HepG2 (cell line): ENCODE data around the gene KIF9. TPM values are rescaled to one million over a fixed set of nuclear protein-coding genes. Genes with fewer than 3 reads are reported as not detected.

ENCODE experiments used
- ATAC-seq: fragments of 200-7000 bp; cut with Tn5 transposase; 3 replicates; pipeline ENCODE4 v1.9.1; 2020; ENCODE audit warnings: mild to moderate bottlenecking, moderate library complexity
- BruUV-seq: library from RNA; stranded (reverse); fragments of 400-500 nt; replicated peaks from 2 replicates; lab custom pipeline; 2021; lab: Mats Ljungman, UMichigan
- CTCF ChIA-PET: fragments of 300-600 bp; formaldehyde crosslinking; extraction: SDS; loops from one replicate; lab custom pipeline; 2021; ENCODE audit warnings: low total read pairs, inconsistent platforms, low intra/inter-chr PET ratio; lab: Yijun Ruan, JAX
- POLR2A ChIA-PET: fragments of 350-600 bp; sonication (Branson Sonifier 250); formaldehyde crosslinking; loops from one replicate; lab custom pipeline; 2020; ENCODE audit warnings: antibody characterized with exemption, inconsistent platforms; lab: Yijun Ruan, JAX
- DNase-seq: peaks from one replicate; pipeline ENCODE4 v3.0.0-alpha.2; 2015; ENCODE audit warnings: low spot score
- FAIRE-seq: peaks from 3 replicates; lab custom pipeline; 2011; peaks lifted over from hg19 to GRCh38; lab: Jason Lieb, UNC
- H2AFZ ChIP-seq: one replicate; pipeline ENCODE4 v1.6.1; 2011; ENCODE audit warnings: low read length, inconsistent platforms
- H3K27ac ChIP-seq: fragments of 300-600 bp; 3 replicates; pipeline ENCODE4 v1.8.0; 2011; ENCODE audit warnings: mixed run types, mild to moderate bottlenecking, mixed read lengths, low read length, inconsistent platforms; ENCODE audit not compliant: insufficient read depth; ENCODE audit errors: extremely low read length
- H3K27me3 ChIP-seq, 2 experiments: fragments of 200-600 bp in 1 of 2; 2 replicates in 1 of 2; 3 replicates in 1 of 2; pipeline versions ENCODE4 v1.6.0 to v1.8.0; 2011; ENCODE audit warnings: low read length in 2 of 2, mild to moderate bottlenecking in 2 of 2, moderate library complexity in 2 of 2, inconsistent platforms in 1 of 2; ENCODE audit not compliant: insufficient read depth in 2 of 2, control insufficient read depth in 1 of 2
- H3K36me3 ChIP-seq, 2 experiments: fragments of 200-600 bp in 1 of 2; replicated peaks in 1 of 2; 2 replicates in 1 of 2; 3 replicates in 1 of 2; pipeline versions ENCODE4 v1.5.1 to v1.8.0; 2011; ENCODE audit warnings: low read length in 2 of 2, inconsistent platforms in 1 of 2; ENCODE audit not compliant: insufficient read depth in 2 of 2, control insufficient read depth in 1 of 2
- H3K4me1 ChIP-seq: 2 replicates; pipeline ENCODE4 v1.5.1; 2012; ENCODE audit warnings: low read length, inconsistent platforms; ENCODE audit not compliant: insufficient read depth
- H3K4me2 ChIP-seq: 2 replicates; pipeline ENCODE4 v1.6.0; 2011; ENCODE audit warnings: low read depth, low read length, inconsistent platforms
- H3K4me3 ChIP-seq, 3 experiments: fragments of 200-600 bp in 1 of 3; sonication (generic), shearing (Covaris generic) in 1 of 3; replicated peaks in 1 of 3; 2 replicates each; pipeline ENCODE4 v1.5.1; 2011 to 2016; ENCODE audit warnings: low read length in 3 of 3, inconsistent platforms in 2 of 3, low read depth in 2 of 3, mild to moderate bottlenecking in 2 of 3, control low read depth in 1 of 3, mixed read lengths in 1 of 3; ENCODE audit not compliant: insufficient read depth in 1 of 3
- H3K79me2 ChIP-seq: one replicate; pipeline ENCODE4 v1.6.1; 2011; ENCODE audit warnings: low read length, inconsistent platforms; ENCODE audit not compliant: insufficient read depth
- H3K9ac ChIP-seq: 2 replicates; pipeline ENCODE4 v1.6.0; 2011; ENCODE audit warnings: mild to moderate bottlenecking, low read depth, low read length, inconsistent platforms; ENCODE audit not compliant: insufficient read depth
- H3K9me3 ChIP-seq: 2 replicates; pipeline ENCODE4 v1.5.1; 2012; ENCODE audit warnings: mild to moderate bottlenecking, low read length
- H4K20me1 ChIP-seq: 2 replicates; pipeline ENCODE4 v1.6.0; 2011; ENCODE audit warnings: inconsistent platforms, mild to moderate bottlenecking, low read length, moderate library complexity; ENCODE audit not compliant: insufficient read depth
- ARNT2 ChIP-seq: sonication (generic); formaldehyde crosslinking; IDR thresholded peaks from 2 replicates; pipeline ENCODE4 v1.8.0; 2022; ENCODE audit warnings: mild to moderate bottlenecking, low read depth, missing genetic modification reagents, moderate library complexity
- ATF7-NPFF ChIP-seq: sonication (generic); formaldehyde crosslinking; IDR thresholded peaks from 2 replicates; pipeline ENCODE4 v1.8.1; 2023; ENCODE audit warnings: mild to moderate bottlenecking, low read depth, missing genetic modification reagents, moderate library complexity
- HNRNPUL1 ChIP-seq: fragments of 200-400 bp; formaldehyde crosslinking; IDR thresholded peaks from 2 replicates; pipeline ENCODE4 v1.6.1; 2017; ENCODE audit warnings: low read depth, mild to moderate bottlenecking, low read length, moderate library complexity
- PCBP2 ChIP-seq: fragments of 200-400 bp; formaldehyde crosslinking; optimal IDR thresholded peaks from 2 replicates; pipeline ENCODE3; 2018; ENCODE audit warnings: low read length, low read depth; ENCODE audit not compliant: poor library complexity, severe bottlenecking
- RAD51 ChIP-seq: fragments of 450-650 bp; IDR thresholded peaks from 2 replicates; pipeline ENCODE4 v1.6.1; 2016; ENCODE audit warnings: borderline replicate concordance
- SIN3B ChIP-seq: fragments of 150-350 bp; IDR thresholded peaks from 2 replicates; pipeline ENCODE4 v1.6.1; 2014; ENCODE audit warnings: low read length
- STAG1 ChIP-seq: sonication (generic); formaldehyde crosslinking; IDR thresholded peaks from 2 replicates; pipeline ENCODE4 v1.4.0; 2020; ENCODE audit warnings: missing genetic modification reagents
- TAF15 ChIP-seq: fragments of 200-400 bp; formaldehyde crosslinking; IDR thresholded peaks from one replicate; pipeline ENCODE4 v1.6.1; 2018; ENCODE audit warnings: mild to moderate bottlenecking, low read depth, low read length; ENCODE audit not compliant: poor library complexity, severe bottlenecking
- ZFP62 ChIP-seq: sonication (generic); formaldehyde crosslinking; IDR thresholded peaks from 2 replicates; pipeline ENCODE4 v1.4.0; 2020; ENCODE audit warnings: missing genetic modification reagents
- ZNF101 ChIP-seq: sonication (generic); formaldehyde crosslinking; IDR thresholded peaks from 2 replicates; pipeline ENCODE4 v1.4.0; 2020; ENCODE audit warnings: mild to moderate bottlenecking, low read depth, missing genetic modification reagents, borderline replicate concordance
- ZNF530 ChIP-seq: sonication (generic); formaldehyde crosslinking; IDR thresholded peaks from 2 replicates; pipeline ENCODE4 v1.5.0; 2020; ENCODE audit warnings: low read depth, mild to moderate bottlenecking, missing genetic modification reagents
- WGBS: methylation state at CpG from one replicate; pipeline ENCODE4 v1.1.6; 2017; ENCODE audit warnings: low lambda C conversion rate; 5-methylcytosine and 5-hydroxymethylcytosine counted together
- in situ Hi-C: cut with HindIII; loops from 2 replicates; pipeline ENCODE4 v1.10.0; 2017; ENCODE audit warnings: low pct_unique_long_range_greater_than_20kb; ENCODE audit not compliant: extremely low pct_ligation_motif_present
- intact Hi-C: fragments of 100-400 bp; cut with micrococcal nuclease; formaldehyde crosslinking; loops from one replicate; pipeline ENCODE4 v1.10.0; 2022; ENCODE audit not compliant: unreplicated experiment
- polyA plus RNA-seq, 8 experiments: library from polyadenylated mRNA; depleted of rRNA in 3 of 8; stranded (reverse) in 7 of 8; unstranded in 1 of 8; fragments of >200 nt; fragmentation: Illumina TruSeq in 4 of 8; extraction: Trizol in 4 of 8; gene quantifications; 2 replicates each; pipeline versions ENCODE4 v1.2.1 to v1.2.3, GENCODE V29; 2011 to 2016; ENCODE audit warnings: low read depth in 4 of 8, missing spikeins in 1 of 8, mixed read lengths in 1 of 8; ENCODE audit not compliant: insufficient read depth in 1 of 8
- total RNA-seq, 5 experiments: library from RNA; depleted of rRNA; stranded (reverse); fragments of >200 nt; fragmentation: Illumina TruSeq; extraction: Trizol; gene quantifications; 2 replicates each; pipeline ENCODE4 v1.2.3, GENCODE V29; 2016; ENCODE audit warnings: low read depth in 1 of 5
- TF ChIP-seq, protein P1 (sequence below): sonication (generic); formaldehyde crosslinking; IDR thresholded peaks from 2 replicates; pipeline ENCODE4 v1.5.0; 2020; ENCODE audit warnings: mild to moderate bottlenecking, missing genetic modification reagents, moderate library complexity

Gene KIF9
- total and polyA plus RNA-seq, 2 of the 13 experiments (the other 11 are each of a cell fraction or from before 2014, with no cell fraction given) = 5.1 to 16.9 TPM

DNA sequence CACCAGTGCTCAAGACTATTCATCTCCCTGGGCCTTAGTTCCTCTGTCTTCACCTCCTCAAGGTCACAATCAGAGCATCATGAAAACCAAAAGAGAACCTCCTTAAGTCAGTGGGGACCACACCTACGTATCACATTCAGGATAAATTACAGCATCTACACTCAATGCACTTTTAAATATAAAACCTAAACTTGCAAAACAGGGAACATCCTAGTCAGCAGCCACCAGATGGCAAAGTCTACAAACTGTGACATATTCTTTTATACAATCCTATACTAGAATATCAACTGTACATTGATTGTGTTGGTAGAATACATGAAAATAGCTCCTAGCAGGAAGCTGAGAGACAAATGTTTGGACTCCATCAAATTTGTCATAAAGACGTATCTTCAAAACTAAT lies 7.9 kb downstream of the KIF9 start:
- no TSS peak for BruUV-seq

DNA sequence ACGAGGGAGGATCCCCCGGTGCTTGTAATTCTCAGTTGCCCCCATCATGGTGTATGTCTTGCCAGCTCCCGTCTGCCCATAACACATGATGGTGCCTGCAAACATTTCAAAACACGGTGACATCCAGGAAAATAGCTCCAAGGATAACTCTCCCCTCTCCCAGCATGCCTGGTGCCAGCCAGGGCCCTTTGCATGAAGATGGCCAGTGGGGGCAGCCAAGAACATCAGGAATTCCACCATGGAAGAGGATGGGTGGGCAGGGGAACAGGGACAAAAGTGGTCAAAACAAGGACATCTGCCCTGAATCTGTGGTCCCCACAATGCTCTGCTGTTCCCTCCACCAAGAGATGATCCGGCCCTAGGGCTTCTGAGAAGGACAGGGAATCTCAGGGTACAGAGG lies 9.0 kb downstream of the KIF9 start:
- H3K4me1 ChIP-seq = no peaks in the 10 kb centered on the region
- 0 out of 5 replicates have a peak, but pooled peaks cover 0 to 2% of the 10 kb centered on the region in 2 experiments for H3K36me3 ChIP-seq
- no peak for FAIRE-seq
- H2AFZ ChIP-seq = no peak overlapping the region
- in situ Hi-C loops (no loop called here), intact Hi-C loops (no loop called here)
- no peaks in the 10 kb centered on the region for H3K79me2 ChIP-seq
- H4K20me1 ChIP-seq = no peaks in the 10 kb centered on the region
- ChIA-PET POLR2A (no interaction called here), CTCF (no interaction called here)
- BruUV-seq = no TSS peak
- DNase-seq = no peak
- ATAC-seq = peak; percentile 78
- TF ChIP-seq, protein P1, sequence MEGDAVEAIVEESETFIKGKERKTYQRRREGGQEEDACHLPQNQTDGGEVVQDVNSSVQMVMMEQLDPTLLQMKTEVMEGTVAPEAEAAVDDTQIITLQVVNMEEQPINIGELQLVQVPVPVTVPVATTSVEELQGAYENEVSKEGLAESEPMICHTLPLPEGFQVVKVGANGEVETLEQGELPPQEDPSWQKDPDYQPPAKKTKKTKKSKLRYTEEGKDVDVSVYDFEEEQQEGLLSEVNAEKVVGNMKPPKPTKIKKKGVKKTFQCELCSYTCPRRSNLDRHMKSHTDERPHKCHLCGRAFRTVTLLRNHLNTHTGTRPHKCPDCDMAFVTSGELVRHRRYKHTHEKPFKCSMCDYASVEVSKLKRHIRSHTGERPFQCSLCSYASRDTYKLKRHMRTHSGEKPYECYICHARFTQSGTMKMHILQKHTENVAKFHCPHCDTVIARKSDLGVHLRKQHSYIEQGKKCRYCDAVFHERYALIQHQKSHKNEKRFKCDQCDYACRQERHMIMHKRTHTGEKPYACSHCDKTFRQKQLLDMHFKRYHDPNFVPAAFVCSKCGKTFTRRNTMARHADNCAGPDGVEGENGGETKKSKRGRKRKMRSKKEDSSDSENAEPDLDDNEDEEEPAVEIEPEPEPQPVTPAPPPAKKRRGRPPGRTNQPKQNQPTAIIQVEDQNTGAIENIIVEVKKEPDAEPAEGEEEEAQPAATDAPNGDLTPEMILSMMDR (CRISPR knock-in tag) = no peak
- H3K9ac ChIP-seq = no peak overlapping the region
- H3K4me2 ChIP-seq = no peak overlapping the region
- H3K9me3 ChIP-seq = no peaks in the 10 kb centered on the region
- 80% methylated on average over 5 of the region's 5 CpGs for WGBS
- no peak overlapping the region for H3K27ac ChIP-seq
- no peak overlapping the region for H3K4me3 ChIP-seq
- no peaks in the 10 kb centered on the region for H3K27me3 ChIP-seq

More for the DNA sequence above, 7.9 kb downstream of the KIF9 start:
- CTCF ChIA-PET = no interaction called here
- TF ChIP-seq ARNT2 (CRISPR knock-in tag) = no peak
- TF ChIP-seq ZNF530 (CRISPR knock-in tag) = no peak
- no peak for TF ChIP-seq TAF15
- TF ChIP-seq ZNF101 = no peak
- TF ChIP-seq HNRNPUL1 = no peak
- no peak for TF ChIP-seq PCBP2
- no peak for TF ChIP-seq ZFP62
- TF ChIP-seq RAD51 = no peak
- no peak for TF ChIP-seq ATF7-NPFF
- TF ChIP-seq STAG1 = no peak
- no peak for TF ChIP-seq SIN3B
- TF ChIP-seq, all 625 proteins: peak for 0
- Histone ChIP-seq H2AFZ (no peak overlapping the region), H3K36me3 (0 out of 5 replicates have a peak, but pooled peaks cover 0 to 2% of the 10 kb centered on the region in 2 experiments), H3K4me3 (no peak overlapping the region), H3K9me3 (no peaks in the 10 kb centered on the region), H3K27ac (no peak overlapping the region), H3K9ac (no peak overlapping the region), H4K20me1 (no peaks in the 10 kb centered on the region), H3K4me1 (no peaks in the 10 kb centered on the region), H3K27me3 (no peaks in the 10 kb centered on the region), H3K79me2 (peaks cover 2% of the 10 kb centered on the region), H3K4me2 (no peak overlapping the region)
- ATAC-seq (no peak), DNase-seq (no peak), FAIRE-seq (no peak)
- 100% methylated on average over 2 of the region's 2 CpGs for WGBS
- intact Hi-C loops = no loop called here
- POLR2A ChIA-PET = no interaction called here
- in situ Hi-C loops = no loop called here
